Mammary epithelial cell (primary cell): ENCODE results near the gene STAT6.

Source experiments
- CTCF ChIP-seq, 2 donors: IDR thresholded peaks in 1 of 2; conservative IDR thresholded peaks in 1 of 2; 2 replicates each; pipeline ENCODE4 v1.5.1; 2011 to 2012; ENCODE audit warnings: inconsistent platforms in 2 of 2, low read length in 2 of 2, mild to moderate bottlenecking in 2 of 2, control low read depth in 1 of 2, low read depth in 1 of 2; ENCODE audit not compliant: insufficient read depth in 1 of 2; ENCODE audit errors: extremely low read depth in 1 of 2
- EZH2 ChIP-seq: IDR thresholded peaks from 2 replicates; pipeline ENCODE4 v1.6.1; 2012; ENCODE audit warnings: low read length, inconsistent platforms, borderline replicate concordance

- TF ChIP-seq CTCF (conservative IDR thresholded peaks at IDR 0.05 in 1 of 2, IDR thresholded peaks at IDR 0.05 in 1 of 2; ENCODE audit: extremely low read depth in 1 of 2, insufficient read depth in 1 of 2, low read depth in 1 of 2, low read length in 2 of 2) = no peak
- TF ChIP-seq EZH2 = no peak
Measured at GRCh38 chr12:57080855-57081254, 30.3 kb downstream of the STAT6 start.
